Stimulated activated CD4-positive, alpha-beta T cell treated with anti-CD3 and anti-CD28 coated beads, TNF-alpha, amount 100 ng/mL, for 48 hours (primary cell): ENCODE results near the gene ANKRD55.

Experiments
- DNase-seq, 3 donors: peaks; one replicate each; pipeline ENCODE4 v3.0.0-alpha.2; 2020; ENCODE audit warnings: low read depth in 3 of 3

ANKRD55 gene

GRCh38 chr5:56078278-56079156 is 154.6 kb downstream of the ANKRD55 start:
- no peak for DNase-seq

GRCh38 chr5:56077796-56078233 is 155.3 kb downstream of the ANKRD55 start:
- no peak for DNase-seq

GRCh38 chr5:56076486-56076885 is 156.6 kb downstream of the ANKRD55 start:
- no peak for DNase-seq

- no peak for DNase-seq
Observed at GRCh38 chr5:56075361-56075760, 157.8 kb downstream of the ANKRD55 start.

- no peak for DNase-seq
Observed at GRCh38 chr5:56072863-56073766, 160.0 kb downstream of the ANKRD55 start.

- DNase-seq: no peak
Observed at GRCh38 chr5:56071470-56071869, 161.7 kb downstream of the ANKRD55 start.

GRCh38 chr5:56070851-56071465 is 162.2 kb downstream of the ANKRD55 start:
- DNase-seq: no peak

- no peak for DNase-seq
Observed at GRCh38 chr5:56069652-56070226, 163.4 kb downstream of the ANKRD55 start.

GRCh38 chr5:56066931-56067450 is 166.1 kb downstream of the ANKRD55 start:
- DNase-seq: no peak

- no peak for DNase-seq
Observed at GRCh38 chr5:56064984-56065383, 168.1 kb downstream of the ANKRD55 start.

GRCh38 chr5:56060276-56061110 is 172.6 kb downstream of the ANKRD55 start:
- peak; percentile 27 to 32 (median 29) for DNase-seq

GRCh38 chr5:56059854-56060253 is 173.3 kb downstream of the ANKRD55 start:
- DNase-seq: no peak

GRCh38 chr5:56056875-56057274 is 176.3 kb downstream of the ANKRD55 start:
- DNase-seq: no peak

GRCh38 chr5:56055859-56056258 is 177.3 kb downstream of the ANKRD55 start:
- no peak for DNase-seq

- DNase-seq: no peak
Observed at GRCh38 chr5:56055287-56055686, 177.8 kb downstream of the ANKRD55 start.

GRCh38 chr5:56054666-56055065 is 178.5 kb downstream of the ANKRD55 start:
- no peak for DNase-seq

- DNase-seq: no peak
Observed at GRCh38 chr5:56053363-56053762, 179.8 kb downstream of the ANKRD55 start.

- DNase-seq: no peak
Observed at GRCh38 chr5:56052735-56053134, 180.4 kb downstream of the ANKRD55 start.

GRCh38 chr5:56050551-56051255 is 182.4 kb downstream of the ANKRD55 start:
- DNase-seq: no peak
